Omental fat pad (tissue), 4 donors: ENCODE measurements around the gene RASL12. TPM values are rescaled to one million over a fixed set of nuclear protein-coding genes. Genes with fewer than 3 reads are reported as not detected.
A peak's percentile ranks its signal among the peaks of the same experiment; 100 is the strongest.
"Not testable (repeated sequence)": the region's sequence is repeated elsewhere in the genome, so short reads cannot be mapped to it uniquely, and the experiment has no call there.

Experiments
- ATAC-seq: fragments of 150-250 bp; one replicate; pipeline ENCODE4 v1.9.1; 2016; ENCODE audit warnings: mild to moderate bottlenecking, moderate library complexity; ENCODE audit not compliant: low FRiP score
- DNase-seq: peaks from one replicate; pipeline ENCODE4 v3.0.0-alpha.2; 2019; ENCODE audit warnings: low spot score
- total RNA-seq, 4 donors: library from RNA; depleted of rRNA; stranded (reverse); fragments of >200 nt; gene quantifications; one replicate each; pipeline ENCODE4 v1.1.0, GENCODE V29; 2016
- TF ChIP-seq, protein P1 (sequence below), 3 donors: fragments of 450-650 bp; IDR thresholded peaks; one replicate each; pipeline ENCODE4 v1.5.1; 2016 to 2017; ENCODE audit warnings: antibody characterized with exemption in 3 of 3, mild to moderate bottlenecking in 3 of 3, moderate library complexity in 2 of 3

Gene RASL12
- total RNA-seq, 4 donors from 2014 or later: 4.6 to 50.0 (median 7.6) TPM

DNA sequence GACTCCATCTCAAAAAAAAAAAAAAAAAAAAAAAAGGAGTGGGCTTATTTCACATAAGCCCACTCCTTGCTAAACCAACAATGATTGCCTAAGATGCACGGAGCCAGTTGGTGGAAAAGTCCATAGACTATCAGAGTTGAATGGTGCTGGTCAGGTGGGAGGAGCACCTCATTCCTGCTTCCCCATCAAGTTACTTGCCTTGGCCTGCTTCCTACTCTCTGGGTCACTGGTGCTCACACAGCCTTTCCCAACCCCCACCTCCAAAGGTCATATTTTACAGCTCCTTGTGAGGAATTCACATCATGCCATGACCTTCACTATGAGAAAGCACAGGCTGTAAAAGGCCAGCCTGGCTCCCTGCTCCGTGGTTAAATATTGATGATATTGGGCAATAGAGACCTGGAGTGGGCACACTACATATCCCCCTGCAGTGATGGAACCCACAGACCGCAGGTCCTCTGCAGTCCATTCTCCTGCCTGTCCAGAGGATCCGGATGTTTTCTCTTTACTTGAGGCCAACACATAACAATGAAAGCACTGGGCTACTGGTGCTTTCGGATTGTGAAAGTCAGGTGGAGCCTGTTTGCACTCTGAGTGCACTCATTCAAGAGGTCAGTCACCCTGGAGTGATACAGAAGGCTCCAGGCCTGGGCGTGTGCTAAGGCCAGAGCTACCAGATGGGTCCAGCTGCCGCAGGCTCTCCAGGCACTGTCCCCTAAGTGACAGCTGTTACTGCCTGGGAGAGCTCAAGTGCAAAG lies 22.9 kb downstream of the RASL12 start, which contains the start of gene SLC51B:
Gene SLC51B, plus strand, starts transcription at position 664 of the 758 bp plus-strand sequence. CDS start 4,618 bp downstream, outside the sequence.
- TF ChIP-seq, protein P1, sequence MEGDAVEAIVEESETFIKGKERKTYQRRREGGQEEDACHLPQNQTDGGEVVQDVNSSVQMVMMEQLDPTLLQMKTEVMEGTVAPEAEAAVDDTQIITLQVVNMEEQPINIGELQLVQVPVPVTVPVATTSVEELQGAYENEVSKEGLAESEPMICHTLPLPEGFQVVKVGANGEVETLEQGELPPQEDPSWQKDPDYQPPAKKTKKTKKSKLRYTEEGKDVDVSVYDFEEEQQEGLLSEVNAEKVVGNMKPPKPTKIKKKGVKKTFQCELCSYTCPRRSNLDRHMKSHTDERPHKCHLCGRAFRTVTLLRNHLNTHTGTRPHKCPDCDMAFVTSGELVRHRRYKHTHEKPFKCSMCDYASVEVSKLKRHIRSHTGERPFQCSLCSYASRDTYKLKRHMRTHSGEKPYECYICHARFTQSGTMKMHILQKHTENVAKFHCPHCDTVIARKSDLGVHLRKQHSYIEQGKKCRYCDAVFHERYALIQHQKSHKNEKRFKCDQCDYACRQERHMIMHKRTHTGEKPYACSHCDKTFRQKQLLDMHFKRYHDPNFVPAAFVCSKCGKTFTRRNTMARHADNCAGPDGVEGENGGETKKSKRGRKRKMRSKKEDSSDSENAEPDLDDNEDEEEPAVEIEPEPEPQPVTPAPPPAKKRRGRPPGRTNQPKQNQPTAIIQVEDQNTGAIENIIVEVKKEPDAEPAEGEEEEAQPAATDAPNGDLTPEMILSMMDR (IDR thresholded peaks at IDR 0.05): no peak
- ATAC-seq: no peak
- DNase-seq: no peak

- not testable (repeated sequence) for DNase-seq
- peak; percentile 72 for ATAC-seq
Measured at GRCh38 chr15:65044218-65044617, 23.6 kb downstream of the RASL12 start.

GRCh38 chr15:65042776-65043327 lies 24.9 kb downstream of the RASL12 start:
- TF ChIP-seq, protein P1 (IDR thresholded peaks at IDR 0.05): no peak
- DNase-seq: no peak
- peak; percentile 27 for ATAC-seq

DNA sequence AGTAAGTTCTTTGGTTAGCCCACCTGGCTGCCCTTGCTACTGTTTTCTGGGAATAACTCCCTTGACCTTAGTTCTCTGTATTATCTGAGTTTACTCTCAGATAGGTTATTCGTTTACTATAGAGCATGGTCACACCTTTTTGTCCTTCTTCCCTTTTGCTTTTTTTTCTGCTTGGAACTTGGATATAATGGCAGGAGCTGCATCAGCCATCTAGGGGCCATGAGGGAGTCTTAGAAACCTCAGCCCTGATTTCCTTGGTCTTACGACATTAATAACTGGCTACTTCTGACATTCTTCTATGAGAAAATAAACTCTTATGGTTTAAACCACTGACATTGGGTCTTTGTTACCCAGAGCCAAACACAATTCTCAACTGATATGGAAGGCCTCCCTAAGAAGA lies 26.0 kb downstream of the RASL12 start:
- ATAC-seq: no peak
- TF ChIP-seq, protein P1 (IDR thresholded peaks at IDR 0.05): no peak

DNA sequence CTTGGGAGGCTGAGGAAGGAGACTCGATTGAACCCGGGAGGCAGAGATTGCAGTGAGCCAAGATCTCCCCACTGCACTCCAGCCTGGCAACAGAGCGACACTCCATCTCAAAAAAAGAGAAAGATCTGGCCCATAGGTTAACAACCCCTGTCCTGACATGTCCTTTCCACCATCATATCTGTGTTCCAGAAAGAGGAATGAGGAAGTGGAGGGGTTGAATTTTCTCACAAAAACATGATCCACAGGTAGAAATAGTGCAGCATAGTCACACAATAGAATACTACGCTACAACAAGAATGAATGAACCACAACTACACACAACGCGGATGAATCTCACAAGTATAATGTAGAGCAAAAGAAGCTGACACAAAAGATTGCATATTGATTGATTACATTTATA lies 27.3 kb downstream of the RASL12 start:
- TF ChIP-seq, protein P1 (IDR thresholded peaks at IDR 0.05): no peak
- ATAC-seq (no peak), DNase-seq (no peak)

More for the DNA sequence above, 26.0 kb downstream of the RASL12 start:
- no peak for DNase-seq

- no peak for ATAC-seq
Measured at GRCh38 chr15:65038836-65039235, 29.0 kb downstream of the RASL12 start.

DNA sequence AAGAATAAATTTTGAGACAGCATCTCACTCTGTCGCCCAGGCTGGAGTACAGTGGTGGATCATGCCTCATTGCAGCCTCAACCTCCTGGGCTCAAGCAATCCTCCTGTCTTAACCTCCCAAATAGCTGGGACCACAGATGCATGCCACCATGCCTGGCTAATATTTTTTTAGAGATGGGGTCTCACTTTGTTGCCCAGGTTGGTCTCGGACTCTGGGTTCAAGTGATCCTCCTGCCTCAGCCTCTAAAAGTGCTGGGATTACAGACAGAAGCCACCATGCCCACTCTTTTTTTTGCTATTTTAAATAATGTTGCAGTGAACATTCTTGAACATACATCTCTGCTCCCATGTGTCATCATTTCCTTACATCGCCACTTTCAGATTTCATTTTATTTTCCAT lies 29.4 kb downstream of the RASL12 start:
- ATAC-seq: no peak
- TF ChIP-seq, protein P1 (IDR thresholded peaks at IDR 0.05): no peak
- DNase-seq: no peak

More at GRCh38 chr15:65038836-65039235, 29.0 kb downstream of the RASL12 start:
- TF ChIP-seq, protein P1 (IDR thresholded peaks at IDR 0.05): no peak
- no peak for DNase-seq
